ENCODE measurements around the gene DNAJC1. TPM values are rescaled to one million over a fixed set of nuclear protein-coding genes. Genes with fewer than 3 reads are reported as not detected.
A peak's percentile ranks its signal among the peaks of the same experiment; 100 is the strongest.

Gene DNAJC1
- total RNA-seq, 1 donor from 2014 or later, result 66.8 TPM

- DNase-seq (ENCODE audit: low read depth) (peak; percentile 37), FAIRE-seq (no peak)
- H3K9ac ChIP-seq (ENCODE audit: low read length), result no peak overlapping the region
- no peak overlapping the region for H3K4me2 ChIP-seq (ENCODE audit: low read length)
- H3K27ac Mint-ChIP-seq (ENCODE audit: unreplicated experiment), result no peak overlapping the region
- H3K4me1 Mint-ChIP-seq (ENCODE audit: low read depth, unreplicated experiment), result peaks cover 5% of the 10 kb centered on the region
- TF ChIP-seq CTCF (IDR thresholded peaks at IDR 0.05; ENCODE audit: insufficient read depth, low read depth, low read length), result no peak
- TF ChIP-seq EZH2 (IDR thresholded peaks at IDR 0.05; ENCODE audit: insufficient read depth, low read length), result no peak
- no peaks in the 10 kb centered on the region for H3K27me3 Mint-ChIP-seq (ENCODE audit: low read depth, unreplicated experiment)
- H3K27me3 ChIP-seq (ENCODE audit: insufficient read depth, low read length), result no peaks in the 10 kb centered on the region
- no peak overlapping the region for H3K27ac ChIP-seq (ENCODE audit: low read depth, low read length)
- H2AFZ ChIP-seq (ENCODE audit: low read depth, low read length), result no peak overlapping the region
- H3K4me3 Mint-ChIP-seq (ENCODE audit: unreplicated experiment), result no peak overlapping the region
- H3K36me3 ChIP-seq (ENCODE audit: insufficient read depth, low read length), result no peaks in the 10 kb centered on the region
- no peaks in the 10 kb centered on the region for H3K36me3 Mint-ChIP-seq (ENCODE audit: low read depth, unreplicated experiment)
- H3K9me3 Mint-ChIP-seq (ENCODE audit: unreplicated experiment), result no peaks in the 10 kb centered on the region
- no peaks in the 10 kb centered on the region for H3K9me3 ChIP-seq (ENCODE audit: insufficient read depth, low read depth, low read length)
- H3K79me2 ChIP-seq (ENCODE audit: insufficient read depth, low read length), result peaks cover 7% of the 10 kb centered on the region
- H3K4me1 ChIP-seq (ENCODE audit: insufficient read depth, low read length), result no peaks in the 10 kb centered on the region
- no peak overlapping the region for H3K4me3 ChIP-seq (ENCODE audit: insufficient read depth, low read depth, low read length)
- no peaks in the 10 kb centered on the region for H4K20me1 ChIP-seq (ENCODE audit: insufficient read depth, low read length)
These were observed 33.9 kb downstream of the DNAJC1 start for GRCh38 chr10:21969326-21970287.

- no peaks in the 10 kb centered on the region for H3K36me3 ChIP-seq (ENCODE audit: insufficient read depth, low read length)
- Mint-ChIP-seq H3K27ac (ENCODE audit: unreplicated experiment) (no peak overlapping the region), H3K4me3 (ENCODE audit: unreplicated experiment) (no peak overlapping the region), H3K4me1 (ENCODE audit: low read depth, unreplicated experiment) (peaks cover 6% of the 10 kb centered on the region), H3K36me3 (ENCODE audit: low read depth, unreplicated experiment) (no peaks in the 10 kb centered on the region), H3K27me3 (ENCODE audit: low read depth, unreplicated experiment) (no peaks in the 10 kb centered on the region), H3K9me3 (ENCODE audit: unreplicated experiment) (no peaks in the 10 kb centered on the region)
- H3K4me3 ChIP-seq (ENCODE audit: insufficient read depth, low read depth, low read length), result no peak overlapping the region
- DNase-seq (ENCODE audit: low read depth) (no peak), FAIRE-seq (no peak)
- H3K4me1 ChIP-seq (ENCODE audit: insufficient read depth, low read length), result no peaks in the 10 kb centered on the region
- H3K9me3 ChIP-seq (ENCODE audit: insufficient read depth, low read depth, low read length), result no peaks in the 10 kb centered on the region
- no peaks in the 10 kb centered on the region for H3K27me3 ChIP-seq (ENCODE audit: insufficient read depth, low read length)
- no peak overlapping the region for H3K27ac ChIP-seq (ENCODE audit: low read depth, low read length)
- no peaks in the 10 kb centered on the region for H4K20me1 ChIP-seq (ENCODE audit: insufficient read depth, low read length)
- H2AFZ ChIP-seq (ENCODE audit: low read depth, low read length), result no peak overlapping the region
- no peak overlapping the region for H3K9ac ChIP-seq (ENCODE audit: low read length)
- TF ChIP-seq CTCF (IDR thresholded peaks at IDR 0.05; ENCODE audit: insufficient read depth, low read depth, low read length), result no peak
- TF ChIP-seq EZH2 (IDR thresholded peaks at IDR 0.05; ENCODE audit: insufficient read depth, low read length), result no peak
- H3K4me2 ChIP-seq (ENCODE audit: low read length), result no peak overlapping the region
- peaks cover 12% of the 10 kb centered on the region for H3K79me2 ChIP-seq (ENCODE audit: insufficient read depth, low read length)
These were observed 38.4 kb downstream of the DNAJC1 start for GRCh38 chr10:21964983-21965665.

Measured in astrocyte (in vitro differentiated cells and primary cell).